ENCODE results near the gene OR6C65.
"Not testable (repeated sequence)": the region's sequence is repeated elsewhere in the genome, so short reads cannot be mapped to it uniquely, and the experiment has no call there.

Gene OR6C65

GRCh38 chr12:55400229-55400628 is at the start of gene OR6C65:
OR6C65 (plus strand) TSS chr12:55400529; CDS start chr12:55400529, 0 bp downstream.
- in situ Hi-C loops (cut with HindIII; ENCODE audit: low pct_unique_long_range_greater_than_20kb, low sequenced_read_pairs), result no loop called here
- no peak for DNase-seq (ENCODE audit: low read depth in 1 of 2, low spot score in 1 of 2)
- TF ChIP-seq JUND (IDR thresholded peaks at IDR 0.05; ENCODE audit: low read depth), result no peak

DNA sequence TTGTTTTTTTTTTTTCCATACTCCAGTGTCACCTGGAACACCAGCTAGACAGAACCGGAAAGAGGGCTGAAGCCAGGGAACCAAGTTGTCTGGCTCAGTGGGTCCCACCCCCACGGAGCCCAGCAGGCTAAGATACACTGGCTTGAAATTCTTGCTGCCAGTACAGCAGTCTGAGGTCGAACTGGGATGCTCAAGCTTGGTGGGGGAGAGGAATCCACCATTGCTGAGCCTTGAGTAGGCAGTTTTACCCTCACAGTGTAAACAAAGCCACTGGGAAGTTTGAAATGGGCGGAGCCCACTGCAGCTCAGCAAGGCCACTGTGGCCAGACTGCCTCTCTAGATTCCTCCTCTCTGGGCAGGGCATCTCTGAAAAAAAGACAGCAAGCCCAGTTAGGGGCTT is 45.0 kb upstream of the OR6C65 start:
- in situ Hi-C loops (cut with HindIII; ENCODE audit: low pct_unique_long_range_greater_than_20kb, low sequenced_read_pairs), result not testable (repeated sequence)
- peak in 1 of 2 experiments; percentile 20 for DNase-seq (ENCODE audit: low read depth in 1 of 2, low spot score in 1 of 2)

- in situ Hi-C loops (cut with HindIII; ENCODE audit: low pct_unique_long_range_greater_than_20kb, low sequenced_read_pairs), result no loop called here
- TF ChIP-seq JUND (IDR thresholded peaks at IDR 0.05; ENCODE audit: low read depth), result no peak
- no peak for DNase-seq (ENCODE audit: low read depth in 1 of 2, low spot score in 1 of 2)
Measured at GRCh38 chr12:55362675-55363074, 37.7 kb upstream of the OR6C65 start, which contains the start of gene OR6C75. OR6C75 (plus strand) TSS chr12:55362975; CDS start chr12:55365111, 2,136 bp downstream.

- no peak for DNase-seq (ENCODE audit: low read depth in 1 of 2, low spot score in 1 of 2)
- in situ Hi-C loops (cut with HindIII; ENCODE audit: low pct_unique_long_range_greater_than_20kb, low sequenced_read_pairs), result no loop called here
- no peak for TF ChIP-seq JUND (IDR thresholded peaks at IDR 0.05; ENCODE audit: low read depth)
Measured at GRCh38 chr12:55365086-55365485, 35.2 kb upstream of the OR6C65 start.

DNA sequence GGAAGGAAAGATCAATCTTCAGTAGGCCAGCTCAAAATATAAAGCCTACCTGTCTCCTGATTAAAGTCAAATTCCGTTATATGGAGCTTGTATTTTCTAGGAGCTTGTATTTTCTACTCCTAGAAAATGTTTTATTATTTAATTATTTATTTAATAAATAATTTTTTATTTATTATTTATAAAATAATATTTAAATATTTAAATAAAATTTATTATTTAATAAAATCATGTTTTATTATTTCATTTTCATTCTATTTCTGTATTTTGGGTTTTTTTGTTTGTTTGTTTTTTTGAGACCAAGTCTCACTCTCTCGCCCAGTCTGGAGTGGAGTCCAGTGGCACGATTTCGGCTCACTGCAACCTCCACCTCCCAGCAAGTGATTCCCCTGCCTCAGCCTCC is 27.8 kb upstream of the OR6C65 start:
- in situ Hi-C loops (cut with HindIII; ENCODE audit: low pct_unique_long_range_greater_than_20kb, low sequenced_read_pairs), result no loop called here
- DNase-seq (ENCODE audit: low read depth in 1 of 2, low spot score in 1 of 2), result no peak
- no peak for TF ChIP-seq JUND (IDR thresholded peaks at IDR 0.05; ENCODE audit: low read depth)

DNA sequence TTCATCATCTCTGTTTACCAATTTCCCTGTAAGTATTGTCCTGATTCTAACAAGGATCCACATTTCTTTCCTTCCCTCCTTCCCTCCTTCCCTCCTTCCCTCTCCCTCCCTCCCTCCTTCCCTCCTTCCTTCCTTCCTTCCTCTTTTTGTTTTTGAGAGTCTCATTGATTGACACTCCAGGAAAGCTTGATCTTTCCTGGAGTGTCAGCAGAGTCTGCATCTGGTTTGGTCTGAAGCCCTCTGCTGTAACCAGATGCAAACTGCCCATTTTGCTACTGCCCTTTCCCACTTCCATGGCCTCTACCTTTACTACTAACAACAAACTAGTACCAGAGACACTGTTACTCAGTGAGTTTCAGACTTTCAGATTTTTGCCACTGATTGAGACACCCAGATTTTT is 14.4 kb upstream of the OR6C65 start:
- in situ Hi-C loops (cut with HindIII; ENCODE audit: low pct_unique_long_range_greater_than_20kb, low sequenced_read_pairs), result no loop called here
- TF ChIP-seq JUND (IDR thresholded peaks at IDR 0.05; ENCODE audit: low read depth), result no peak

DNA sequence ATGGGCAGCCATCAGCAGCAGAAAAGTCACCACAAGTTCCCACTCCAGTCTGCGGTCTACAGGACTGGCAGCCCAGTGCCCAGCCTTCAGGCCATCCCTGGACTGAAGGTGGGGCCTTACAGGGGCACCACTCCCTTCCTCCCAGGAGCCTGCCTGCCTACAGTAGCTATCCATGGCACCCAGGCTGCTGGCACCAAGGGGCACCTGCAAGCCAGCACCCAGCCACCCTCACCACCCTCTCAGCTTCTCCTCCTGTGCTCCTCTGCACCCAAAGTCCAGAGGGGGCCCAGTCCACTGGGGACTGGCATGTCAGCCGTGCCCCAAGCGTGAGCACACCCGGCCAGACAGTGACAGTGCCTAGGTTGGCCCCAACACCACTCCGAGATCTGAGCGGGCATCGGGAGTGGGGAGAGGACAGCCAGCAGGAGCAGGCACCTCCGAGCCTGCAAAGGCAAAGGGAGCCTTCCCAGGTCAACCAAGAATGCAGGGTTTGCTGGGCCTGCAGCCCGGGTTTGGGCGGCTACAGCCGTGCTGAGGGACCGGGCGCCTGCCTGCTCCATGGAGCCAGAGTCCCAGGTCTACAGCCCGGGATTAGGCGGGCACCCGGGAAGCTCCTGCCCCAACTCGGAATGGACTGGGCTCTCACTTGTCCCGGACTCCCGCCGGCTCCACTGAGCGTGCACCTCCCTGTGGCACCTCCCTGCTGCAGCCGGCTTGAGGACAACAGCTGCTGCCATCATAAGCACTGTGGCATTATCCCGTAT is 8.1 kb upstream of the OR6C65 start:
- no peak for TF ChIP-seq JUND (IDR thresholded peaks at IDR 0.05; ENCODE audit: low read depth)
- peak in 1 of 2 experiments; percentile 7 for DNase-seq (ENCODE audit: low read depth in 1 of 2, low spot score in 1 of 2)
- in situ Hi-C loops (cut with HindIII; ENCODE audit: low pct_unique_long_range_greater_than_20kb, low sequenced_read_pairs), result no loop called here

More for the DNA sequence above, 14.4 kb upstream of the OR6C65 start:
- no peak for DNase-seq (ENCODE audit: low read depth in 1 of 2, low spot score in 1 of 2)

- no peak for DNase-seq (ENCODE audit: low read depth in 1 of 2, low spot score in 1 of 2)
- no peak for TF ChIP-seq JUND (IDR thresholded peaks at IDR 0.05; ENCODE audit: low read depth)
- in situ Hi-C loops (cut with HindIII; ENCODE audit: low pct_unique_long_range_greater_than_20kb, low sequenced_read_pairs), result no loop called here
Measured at GRCh38 chr12:55396326-55396725, 4.0 kb upstream of the OR6C65 start.

GRCh38 chr12:55407866-55408265 is 7.5 kb downstream of the OR6C65 start:
- DNase-seq (ENCODE audit: low read depth in 1 of 2, low spot score in 1 of 2), result no peak
- in situ Hi-C loops (cut with HindIII; ENCODE audit: low pct_unique_long_range_greater_than_20kb, low sequenced_read_pairs), result no loop called here
- TF ChIP-seq JUND (IDR thresholded peaks at IDR 0.05; ENCODE audit: low read depth), result no peak

DNA sequence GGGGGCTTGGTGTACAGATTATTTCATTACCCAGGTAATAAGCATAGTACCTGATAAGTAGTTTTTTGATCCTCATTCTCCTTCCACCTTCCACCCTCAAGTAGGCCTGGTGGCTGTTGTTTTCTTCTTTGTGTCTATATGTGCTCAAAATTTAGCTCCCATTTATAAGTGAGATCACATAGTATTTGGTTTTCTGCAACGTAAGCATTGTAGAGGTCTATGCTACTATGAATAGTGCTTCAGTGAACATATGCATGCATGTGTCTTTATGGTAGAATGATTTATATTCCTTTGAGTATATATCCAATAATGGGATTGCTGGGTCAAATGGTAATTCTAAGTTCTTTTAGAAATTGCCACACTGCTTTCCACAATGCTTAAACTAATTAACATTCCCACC is 8.8 kb downstream of the OR6C65 start:
- DNase-seq (ENCODE audit: low read depth in 1 of 2, low spot score in 1 of 2); in situ Hi-C loops (cut with HindIII; ENCODE audit: low pct_unique_long_range_greater_than_20kb, low sequenced_read_pairs): not testable (repeated sequence)

GRCh38 chr12:55412138-55412537 is 11.8 kb downstream of the OR6C65 start:
- in situ Hi-C loops (cut with HindIII; ENCODE audit: low pct_unique_long_range_greater_than_20kb, low sequenced_read_pairs); DNase-seq (ENCODE audit: low read depth in 1 of 2, low spot score in 1 of 2): not testable (repeated sequence)

GRCh38 chr12:55413498-55414388 is 13.4 kb downstream of the OR6C65 start:
- DNase-seq (ENCODE audit: low read depth in 1 of 2, low spot score in 1 of 2); in situ Hi-C loops (cut with HindIII; ENCODE audit: low pct_unique_long_range_greater_than_20kb, low sequenced_read_pairs): not testable (repeated sequence)

DNA sequence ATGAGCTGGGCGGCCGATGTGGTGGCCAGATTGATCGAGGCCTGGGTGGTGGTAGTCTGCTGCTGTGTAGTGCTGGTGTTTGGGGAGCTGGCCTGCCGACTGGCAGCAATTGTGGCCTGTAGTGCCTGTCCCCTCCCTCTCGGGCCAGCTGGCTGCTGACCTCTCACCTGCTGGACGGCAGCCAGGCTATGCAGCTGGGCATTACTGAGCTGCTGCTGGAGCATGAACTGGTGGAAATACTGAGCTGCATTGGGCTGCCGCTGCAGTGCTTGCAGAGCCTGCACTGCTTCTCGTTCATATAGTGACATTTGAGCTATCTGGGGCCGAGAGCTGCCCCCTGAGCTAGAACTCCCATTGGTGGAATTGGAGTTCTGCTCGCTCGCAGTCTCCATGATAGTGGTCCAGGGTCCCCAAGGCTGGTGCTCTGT is 14.1 kb downstream of the OR6C65 start:
- DNase-seq (ENCODE audit: low read depth in 1 of 2, low spot score in 1 of 2); in situ Hi-C loops (cut with HindIII; ENCODE audit: low pct_unique_long_range_greater_than_20kb, low sequenced_read_pairs): not testable (repeated sequence)

DNA sequence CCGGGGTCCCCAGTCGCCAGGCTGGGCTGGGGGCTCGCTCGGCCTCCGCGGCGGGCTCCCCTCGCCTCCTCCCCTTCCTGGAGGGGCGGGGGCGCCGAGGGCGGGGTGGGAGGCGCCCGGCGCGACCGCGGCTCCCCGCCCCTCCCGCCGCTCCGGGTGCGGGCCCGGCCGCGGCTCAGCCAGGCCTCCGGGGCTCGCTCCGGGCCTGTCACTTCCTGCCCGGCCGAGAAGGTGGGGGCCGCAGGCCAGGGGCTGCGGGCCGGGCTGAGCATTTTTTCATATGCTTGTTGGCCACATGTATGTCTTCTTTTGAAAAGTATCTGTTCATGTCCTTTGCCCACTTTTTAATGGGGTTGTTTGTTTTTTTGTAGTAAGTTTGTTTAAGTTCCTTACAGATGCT is 14.6 kb downstream of the OR6C65 start:
- DNase-seq (ENCODE audit: low read depth in 1 of 2, low spot score in 1 of 2); in situ Hi-C loops (cut with HindIII; ENCODE audit: low pct_unique_long_range_greater_than_20kb, low sequenced_read_pairs): not testable (repeated sequence)

Data from T47D (cell line).